SJSA1 (cell line): Measurements from ENCODE around the gene TYK2. TPM values are rescaled to one million over a fixed set of nuclear protein-coding genes. Genes with fewer than 3 reads are reported as not detected.
"Not testable (repeated sequence)": the region's sequence is repeated elsewhere in the genome, so short reads cannot be mapped to it uniquely, and the experiment has no call there.

ENCODE experiments used
- DNase-seq, 2 experiments: peaks; one replicate each; pipeline ENCODE4 v3.0.0-alpha.2; 2015 to 2020; ENCODE audit warnings: low spot score in 2 of 2, low read depth in 1 of 2
- H3K27ac ChIP-seq: fragments of 250-450 bp; sonication (Bioruptor Pico); 2 replicates; pipeline ENCODE4 v1.5.1; 2020; ENCODE audit warnings: mild to moderate bottlenecking, moderate library complexity
- H3K27me3 ChIP-seq: fragments of 250-450 bp; sonication (Bioruptor Pico); replicated peaks from 2 replicates; pipeline ENCODE4 v1.5.1; 2020; ENCODE audit warnings: mild to moderate bottlenecking, moderate library complexity
- H3K36me3 ChIP-seq: fragments of 250-450 bp; sonication (Bioruptor Pico); 2 replicates; pipeline ENCODE4 v1.5.1; 2020; ENCODE audit warnings: mild to moderate bottlenecking
- H3K4me1 ChIP-seq: fragments of 250-450 bp; sonication (Bioruptor Pico); replicated peaks from 2 replicates; pipeline ENCODE4 v1.6.1; 2021; ENCODE audit warnings: mild to moderate bottlenecking
- H3K4me3 ChIP-seq: fragments of 250-450 bp; sonication (Bioruptor Pico); 2 replicates; pipeline ENCODE4 v1.5.1; 2020; ENCODE audit warnings: mild to moderate bottlenecking
- H3K9me3 ChIP-seq: fragments of 250-450 bp; sonication (Bioruptor Pico); replicated peaks from 2 replicates; pipeline ENCODE4 v1.5.1; 2020; ENCODE audit warnings: mild to moderate bottlenecking
- total RNA-seq: library from RNA; depleted of rRNA; stranded (reverse); fragments of >200 nt; shearing (Covaris generic); gene quantifications from 2 replicates; pipeline ENCODE4 v1.2.3, GENCODE V29; 2014

TYK2 gene
- total RNA-seq, 1 experiment from 2014 or later, result 72.4 TPM

DNA sequence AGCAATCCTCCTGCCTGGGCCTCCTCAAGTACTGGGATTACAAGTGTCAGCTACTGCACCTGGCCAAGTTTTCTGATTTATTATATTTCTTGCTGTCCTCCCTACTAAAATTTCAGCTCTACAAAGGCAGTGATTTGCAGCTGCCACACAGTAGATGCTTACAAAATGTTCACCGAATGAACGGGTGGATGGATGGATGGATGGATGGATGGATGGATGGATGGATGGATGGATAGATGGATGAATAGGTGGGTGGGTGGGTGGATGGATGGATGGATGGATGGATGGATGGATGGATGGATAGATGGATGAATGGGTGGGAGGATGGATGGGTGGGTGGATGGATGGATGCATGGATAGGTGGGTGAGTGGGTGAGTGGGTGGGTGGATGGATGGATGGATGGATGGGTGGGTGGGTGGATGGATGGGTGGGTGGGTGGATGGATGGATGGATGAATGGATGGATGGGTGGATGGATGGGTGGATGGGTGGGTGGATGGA is 3.2 kb downstream of the TYK2 start:
- H3K4me3 ChIP-seq, H3K9me3 ChIP-seq, H3K27ac ChIP-seq, H3K27me3 ChIP-seq, DNase-seq, H3K4me1 ChIP-seq: not testable (repeated sequence)
- peaks cover 24% of the 10 kb centered on the region for H3K36me3 ChIP-seq

GRCh38 chr19:10374931-10375330 is 5.4 kb downstream of the TYK2 start:
- Histone ChIP-seq H3K27me3 (no peaks in the 10 kb centered on the region), H3K36me3 (peaks cover 28% of the 10 kb centered on the region), H3K9me3 (no peaks in the 10 kb centered on the region), H3K27ac (no peak overlapping the region), H3K4me3 (no peak overlapping the region), H3K4me1 (no peaks in the 10 kb centered on the region)
- no peak for DNase-seq

DNA sequence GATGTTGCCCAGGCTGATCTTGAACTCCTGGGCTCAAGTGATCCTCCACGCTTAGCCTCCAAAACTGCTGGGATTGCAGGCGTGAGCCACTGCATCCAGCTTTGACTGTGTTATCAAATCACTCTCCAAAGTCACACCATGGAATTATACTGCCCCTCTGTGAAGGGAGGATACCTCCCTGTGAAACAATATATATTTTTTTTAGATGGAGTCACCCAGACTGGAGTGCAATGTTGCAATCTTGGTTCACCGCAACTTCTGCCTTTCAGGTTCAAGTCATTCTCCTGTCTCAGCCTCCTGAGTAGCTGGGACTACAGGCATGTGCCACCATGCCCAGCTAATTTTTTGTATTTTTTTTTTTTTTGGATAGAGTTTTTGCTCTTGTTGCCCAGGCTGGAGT is 7.7 kb downstream of the TYK2 start:
- Histone ChIP-seq H3K36me3 (peaks cover 39% of the 10 kb centered on the region), H3K4me3 (no peak overlapping the region), H3K9me3 (no peaks in the 10 kb centered on the region), H3K27me3 (no peaks in the 10 kb centered on the region), H3K27ac (no peak overlapping the region), H3K4me1 (no peaks in the 10 kb centered on the region)
- no peak for DNase-seq

DNA sequence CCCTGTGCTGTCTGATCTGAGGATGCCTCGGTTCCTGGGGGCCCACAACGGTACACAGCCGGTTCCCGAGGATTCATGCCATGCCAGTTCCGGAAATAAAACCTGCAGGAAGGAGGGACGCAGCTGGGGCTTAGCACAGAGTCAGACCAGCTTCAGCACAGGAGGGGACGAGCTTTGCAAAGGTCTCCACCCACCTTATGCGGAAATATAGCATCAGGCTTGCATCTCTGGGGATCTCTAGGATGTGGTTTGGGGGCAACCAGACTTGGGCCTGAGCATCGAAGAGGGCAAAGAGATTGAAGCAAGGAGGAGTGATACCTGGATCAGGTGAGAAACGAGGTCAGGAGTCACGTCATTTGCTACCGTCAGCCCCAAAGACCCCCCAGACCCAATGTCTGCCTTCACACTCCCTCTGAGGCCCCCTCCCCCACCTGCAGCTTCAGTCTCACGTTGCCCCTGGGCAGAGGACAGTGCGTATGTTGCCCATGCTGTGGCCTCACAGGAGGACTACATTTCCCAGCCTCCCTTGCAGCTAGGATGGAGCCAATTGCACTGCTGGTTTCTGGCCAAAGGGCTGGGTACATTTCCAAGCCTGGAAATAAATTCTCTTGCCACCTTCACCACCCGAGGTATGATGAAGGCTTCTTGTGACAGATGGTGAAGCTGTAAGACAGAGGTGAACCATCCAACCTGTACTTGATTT is 12.1 kb downstream of the TYK2 start:
- no peaks in the 10 kb centered on the region for H3K4me1 ChIP-seq
- no peaks in the 10 kb centered on the region for H3K27me3 ChIP-seq
- peaks cover 69% of the 10 kb centered on the region for H3K36me3 ChIP-seq
- H3K27ac ChIP-seq, result no peak overlapping the region
- H3K9me3 ChIP-seq, result no peaks in the 10 kb centered on the region
- DNase-seq, result no peak
- no peak overlapping the region for H3K4me3 ChIP-seq

GRCh38 chr19:10366950-10367512 is 13.3 kb downstream of the TYK2 start:
- H3K36me3 ChIP-seq, result peaks cover 72% of the 10 kb centered on the region

GRCh38 chr19:10365518-10365917 is 14.9 kb downstream of the TYK2 start:
- Histone ChIP-seq H3K9me3 (no peaks in the 10 kb centered on the region), H3K4me3 (no peak overlapping the region), H3K27me3 (no peaks in the 10 kb centered on the region), H3K4me1 (no peaks in the 10 kb centered on the region), H3K27ac (no peak overlapping the region), H3K36me3 (peaks cover 81% of the 10 kb centered on the region)
- no peak for DNase-seq

More at GRCh38 chr19:10366950-10367512, 13.3 kb downstream of the TYK2 start:
- not testable (repeated sequence) for H3K4me1 ChIP-seq, H3K27me3 ChIP-seq, H3K9me3 ChIP-seq, DNase-seq, H3K27ac ChIP-seq, H3K4me3 ChIP-seq

DNA sequence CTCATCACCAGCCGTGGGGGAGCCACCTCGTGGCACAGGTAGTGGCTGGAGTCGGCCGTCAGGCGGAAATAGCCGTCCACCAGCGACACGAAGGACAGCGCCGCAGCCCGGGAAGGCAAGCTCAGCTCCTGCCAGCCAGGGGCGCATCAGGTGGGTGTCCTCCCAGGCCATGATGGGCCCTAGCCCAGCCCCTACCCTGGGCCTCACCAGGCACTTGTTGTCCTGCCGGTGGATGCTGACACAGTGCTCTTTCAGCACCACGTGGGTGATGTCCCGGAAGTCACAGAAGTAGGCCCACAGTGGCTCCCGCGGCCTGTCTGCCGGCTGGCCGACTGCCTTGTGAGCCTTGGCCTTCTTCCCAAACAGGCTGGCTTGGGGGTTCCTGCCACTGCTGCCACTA is 15.7 kb downstream of the TYK2 start:
- no peaks in the 10 kb centered on the region for H3K9me3 ChIP-seq
- H3K4me1 ChIP-seq, result no peaks in the 10 kb centered on the region
- no peak for DNase-seq
- H3K27ac ChIP-seq, result no peak overlapping the region
- peaks cover 78% of the 10 kb centered on the region for H3K36me3 ChIP-seq
- no peaks in the 10 kb centered on the region for H3K27me3 ChIP-seq
- H3K4me3 ChIP-seq, result no peak overlapping the region

DNA sequence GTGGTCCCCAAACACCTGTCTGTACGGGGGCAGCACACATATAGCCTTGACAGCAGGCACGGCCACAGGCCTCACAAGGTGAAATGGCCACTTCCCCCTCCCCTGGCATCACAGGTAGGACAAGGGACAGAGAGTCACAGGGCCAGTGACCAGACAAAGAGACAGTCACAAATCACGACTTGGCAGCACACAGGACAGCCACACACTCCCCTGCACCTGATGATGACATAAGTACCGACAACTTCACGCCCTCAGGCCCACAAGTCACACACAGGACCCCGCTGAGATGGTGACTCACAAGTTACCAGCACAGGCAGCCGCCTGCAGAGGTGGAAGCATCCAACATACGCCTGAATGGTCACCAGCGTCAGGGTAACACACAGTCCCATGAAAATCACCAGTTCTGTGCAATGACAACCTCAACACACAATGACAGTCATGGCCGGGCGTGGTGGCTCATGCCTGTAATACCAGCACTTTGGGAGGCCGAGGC is 16.5 kb downstream of the TYK2 start:
- Histone ChIP-seq H3K4me1 (no peaks in the 10 kb centered on the region), H3K27me3 (no peaks in the 10 kb centered on the region), H3K4me3 (no peak overlapping the region), H3K9me3 (no peaks in the 10 kb centered on the region), H3K36me3 (peaks cover 77% of the 10 kb centered on the region), H3K27ac (no peak overlapping the region)
- DNase-seq, result no peak

DNA sequence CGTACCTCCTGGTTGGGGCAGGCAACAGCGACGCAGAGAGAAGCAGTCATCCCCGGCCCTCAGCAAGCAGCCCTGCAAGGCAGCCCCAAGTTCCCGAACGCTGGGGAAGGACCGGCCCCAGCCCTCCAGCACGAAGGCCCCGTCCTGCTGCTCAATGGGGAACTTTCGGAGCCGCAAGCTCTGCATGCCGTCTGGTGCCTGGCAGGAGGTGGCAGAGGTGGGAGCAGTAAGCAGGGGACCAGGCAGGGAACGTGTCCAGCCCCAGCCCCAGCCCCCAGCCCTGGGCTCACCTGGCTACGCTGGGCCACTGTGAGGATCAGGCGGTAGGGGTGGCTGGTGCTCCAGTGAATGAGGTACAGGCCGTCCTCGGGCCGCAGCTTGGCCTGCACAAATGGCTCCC is 18.1 kb downstream of the TYK2 start:
- no peaks in the 10 kb centered on the region for H3K27me3 ChIP-seq

DNA sequence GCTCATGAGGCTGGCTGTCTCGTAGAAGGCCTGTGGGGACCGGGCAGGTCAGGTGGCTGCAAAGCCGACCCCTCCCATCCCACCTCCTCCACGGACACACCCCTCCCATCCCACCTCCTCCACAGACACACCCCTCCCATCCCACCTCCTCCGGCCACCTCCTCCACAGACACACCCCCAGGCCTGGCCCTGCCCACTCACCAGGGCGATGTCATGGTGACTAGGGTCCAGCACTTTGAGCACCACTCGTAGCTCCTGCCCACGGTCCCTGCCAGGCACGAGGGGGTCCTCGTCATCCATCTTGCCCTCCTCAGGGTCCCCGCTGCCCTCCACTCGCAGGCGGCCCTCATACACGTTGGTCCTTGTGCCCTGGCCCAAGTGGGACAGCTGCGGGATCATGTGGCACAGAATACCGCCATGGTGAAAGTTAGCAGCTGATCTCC is 18.8 kb downstream of the TYK2 start:
- DNase-seq, result no peak
- no peaks in the 10 kb centered on the region for H3K27me3 ChIP-seq
- no peaks in the 10 kb centered on the region for H3K4me1 ChIP-seq
- no peak overlapping the region for H3K4me3 ChIP-seq
- no peaks in the 10 kb centered on the region for H3K9me3 ChIP-seq
- no peak overlapping the region for H3K27ac ChIP-seq
- peaks cover 79% of the 10 kb centered on the region for H3K36me3 ChIP-seq

More for the DNA sequence above, 18.1 kb downstream of the TYK2 start:
- H3K4me1 ChIP-seq, result no peaks in the 10 kb centered on the region
- no peak overlapping the region for H3K4me3 ChIP-seq
- H3K9me3 ChIP-seq, result no peaks in the 10 kb centered on the region
- H3K27ac ChIP-seq, result no peak overlapping the region
- peaks cover 76% of the 10 kb centered on the region for H3K36me3 ChIP-seq
- no peak for DNase-seq

GRCh38 chr19:10356431-10356830 is 23.9 kb downstream of the TYK2 start:
- Histone ChIP-seq H3K27me3 (no peaks in the 10 kb centered on the region), H3K36me3 (peaks cover 65% of the 10 kb centered on the region), H3K4me1 (no peaks in the 10 kb centered on the region), H3K9me3 (no peaks in the 10 kb centered on the region), H3K27ac (no peak overlapping the region), H3K4me3 (no peak overlapping the region)
- DNase-seq, result no peak

- H3K36me3 ChIP-seq, result peaks cover 55% of the 10 kb centered on the region
- H3K4me3 ChIP-seq, result no peak overlapping the region
- H3K27me3 ChIP-seq, result no peaks in the 10 kb centered on the region
- no peak for DNase-seq
- no peaks in the 10 kb centered on the region for H3K4me1 ChIP-seq
- no peaks in the 10 kb centered on the region for H3K9me3 ChIP-seq
- H3K27ac ChIP-seq, result no peak overlapping the region
Measured at GRCh38 chr19:10353793-10354391, 26.5 kb downstream of the TYK2 start.

GRCh38 chr19:10352764-10353671 is 27.4 kb downstream of the TYK2 start:
- Histone ChIP-seq H3K27ac (no peak overlapping the region), H3K4me1 (no peaks in the 10 kb centered on the region), H3K27me3 (no peaks in the 10 kb centered on the region), H3K4me3 (no peak overlapping the region), H3K36me3 (peaks cover 49% of the 10 kb centered on the region), H3K9me3 (no peaks in the 10 kb centered on the region)
- DNase-seq, result no peak
